HEK293 (cell line): ENCODE data around the gene CREB5.

Source experiments
- CTCF ChIA-PET: fragments of 350-600 bp; formaldehyde crosslinking; extraction: SDS; loops from one replicate; lab custom pipeline; 2021; ENCODE audit warnings: antibody characterized with exemption; lab: Yijun Ruan, JAX
- POLR2A ChIA-PET: fragments of 300-600 bp; formaldehyde crosslinking; extraction: SDS; loops from one replicate; lab custom pipeline; 2020; ENCODE audit warnings: antibody characterized with exemption, inconsistent platforms; lab: Yijun Ruan, JAX
- H3K27ac ChIP-seq: fragments of 200-500 bp; sonication (Bioruptor generic); 2 replicates; pipeline ENCODE4 v1.5.1; 2014; ENCODE audit warnings: low read depth, low read length, control low read depth, inconsistent platforms; ENCODE audit errors: extremely low read depth
- H3K36me3 ChIP-seq, 2 experiments: fragments of 200-500 bp in 1 of 2; sonication (Bioruptor generic) in 1 of 2; 1 replicate in 1 of 2; 2 replicates in 1 of 2; pipeline ENCODE4 v1.5.1; 2014 to 2017; ENCODE audit warnings: inconsistent platforms in 2 of 2, low read length in 2 of 2; ENCODE audit not compliant: control insufficient read depth in 2 of 2, insufficient read depth in 1 of 2
- H3K4me1 ChIP-seq: fragments of 200-500 bp; sonication (Bioruptor generic); 2 replicates; pipeline ENCODE4 v1.5.1; 2014; ENCODE audit warnings: mild to moderate bottlenecking, low read length, inconsistent platforms; ENCODE audit not compliant: control insufficient read depth, insufficient read depth
- H3K4me3 ChIP-seq: 2 replicates; pipeline ENCODE4 v1.5.1; 2011; ENCODE audit warnings: low read depth, mild to moderate bottlenecking, control low read depth, low read length, moderate library complexity
- H3K9me3 ChIP-seq: fragments of 200-500 bp; sonication (Bioruptor generic); 2 replicates; pipeline ENCODE4 v1.5.1; 2014; ENCODE audit warnings: low read depth, low read length, inconsistent platforms; ENCODE audit not compliant: control insufficient read depth, insufficient read depth
- BCL11B ChIP-seq: fragments of 450-650 bp; formaldehyde crosslinking; IDR thresholded peaks from 2 replicates; pipeline ENCODE4 v1.5.1; 2016; ENCODE audit warnings: low read depth, missing biosample characterization, missing genetic modification characterization
- KLF10 ChIP-seq: fragments of 450-650 bp; IDR thresholded peaks from 2 replicates; pipeline ENCODE4 v1.5.1; 2018; ENCODE audit warnings: missing biosample characterization, mild to moderate bottlenecking, missing genetic modification characterization
- ZFP3 ChIP-seq: fragments of 450-650 bp; formaldehyde crosslinking; IDR thresholded peaks from 2 replicates; pipeline ENCODE4 v1.5.1; 2016; ENCODE audit warnings: low read depth, missing biosample characterization, missing genetic modification characterization
- ZNF140 ChIP-seq: fragments of 450-650 bp; formaldehyde crosslinking; IDR thresholded peaks from 2 replicates; pipeline ENCODE4 v1.5.1; 2016; ENCODE audit warnings: missing biosample characterization, missing genetic modification characterization
- ZNF146 ChIP-seq: fragments of 450-650 bp; formaldehyde crosslinking; IDR thresholded peaks from 2 replicates; pipeline ENCODE4 v1.5.1; 2016; ENCODE audit warnings: missing biosample characterization, missing genetic modification characterization
- ZNF202 ChIP-seq: fragments of 450-650 bp; formaldehyde crosslinking; IDR thresholded peaks from 2 replicates; pipeline ENCODE4 v1.5.1; 2016; ENCODE audit warnings: missing biosample characterization, missing genetic modification characterization, borderline replicate concordance
- ZNF302 ChIP-seq: fragments of 450-650 bp; formaldehyde crosslinking; IDR thresholded peaks from 2 replicates; pipeline ENCODE4 v1.5.1; 2016; ENCODE audit warnings: missing biosample characterization, missing genetic modification characterization, low read depth
- ZNF501 ChIP-seq: fragments of 450-650 bp; formaldehyde crosslinking; IDR thresholded peaks from 2 replicates; pipeline ENCODE4 v1.5.1; 2016; ENCODE audit warnings: missing biosample characterization, missing genetic modification characterization
- ZNF623 ChIP-seq: fragments of 450-650 bp; formaldehyde crosslinking; IDR thresholded peaks from 2 replicates; pipeline ENCODE4 v1.5.1; 2016; ENCODE audit warnings: missing biosample characterization, missing genetic modification characterization
- ZNF670 ChIP-seq: fragments of 450-650 bp; formaldehyde crosslinking; IDR thresholded peaks from 2 replicates; pipeline ENCODE4 v1.5.1; 2016; ENCODE audit warnings: missing biosample characterization, missing genetic modification characterization, low read depth
- ZNF701 ChIP-seq: fragments of 450-650 bp; formaldehyde crosslinking; IDR thresholded peaks from 2 replicates; pipeline ENCODE4 v1.5.1; 2016; ENCODE audit warnings: missing biosample characterization, missing genetic modification characterization
- ZNF792 ChIP-seq: fragments of 450-650 bp; formaldehyde crosslinking; IDR thresholded peaks from 2 replicates; pipeline ENCODE4 v1.5.1; 2016; ENCODE audit warnings: missing biosample characterization, missing genetic modification characterization
- TF ChIP-seq, protein P1 (sequence below): fragments of 450-650 bp; formaldehyde crosslinking; conservative IDR thresholded peaks from 2 replicates; pipeline ENCODE4 v1.5.1; 2016; ENCODE audit warnings: low read depth, missing biosample characterization, missing genetic modification characterization
- TF ChIP-seq, protein P2 (sequence below): fragments of 450-650 bp; formaldehyde crosslinking; IDR thresholded peaks from 2 replicates; pipeline ENCODE4 v1.5.1; 2017; ENCODE audit warnings: missing biosample characterization, missing genetic modification characterization
- TF ChIP-seq, protein P3 (sequence below): fragments of 450-650 bp; formaldehyde crosslinking; IDR thresholded peaks from 2 replicates; pipeline ENCODE4 v1.5.1; 2017; ENCODE audit warnings: missing biosample characterization, missing genetic modification characterization
- TF ChIP-seq, protein P4 (sequence below): fragments of 450-650 bp; formaldehyde crosslinking; IDR thresholded peaks from 2 replicates; pipeline ENCODE4 v1.5.1; 2016; ENCODE audit warnings: missing biosample characterization, missing genetic modification characterization, borderline replicate concordance
- TF ChIP-seq, protein P5 (sequence below): fragments of 450-650 bp; formaldehyde crosslinking; IDR thresholded peaks from 2 replicates; pipeline ENCODE4 v1.5.1; 2016; ENCODE audit warnings: missing biosample characterization, missing genetic modification characterization
- TF ChIP-seq, protein P6 (sequence below): fragments of 450-650 bp; formaldehyde crosslinking; IDR thresholded peaks from 2 replicates; pipeline ENCODE4 v1.5.1; 2017; ENCODE audit warnings: missing biosample characterization, mild to moderate bottlenecking, missing genetic modification characterization, moderate library complexity

Gene CREB5

DNA sequence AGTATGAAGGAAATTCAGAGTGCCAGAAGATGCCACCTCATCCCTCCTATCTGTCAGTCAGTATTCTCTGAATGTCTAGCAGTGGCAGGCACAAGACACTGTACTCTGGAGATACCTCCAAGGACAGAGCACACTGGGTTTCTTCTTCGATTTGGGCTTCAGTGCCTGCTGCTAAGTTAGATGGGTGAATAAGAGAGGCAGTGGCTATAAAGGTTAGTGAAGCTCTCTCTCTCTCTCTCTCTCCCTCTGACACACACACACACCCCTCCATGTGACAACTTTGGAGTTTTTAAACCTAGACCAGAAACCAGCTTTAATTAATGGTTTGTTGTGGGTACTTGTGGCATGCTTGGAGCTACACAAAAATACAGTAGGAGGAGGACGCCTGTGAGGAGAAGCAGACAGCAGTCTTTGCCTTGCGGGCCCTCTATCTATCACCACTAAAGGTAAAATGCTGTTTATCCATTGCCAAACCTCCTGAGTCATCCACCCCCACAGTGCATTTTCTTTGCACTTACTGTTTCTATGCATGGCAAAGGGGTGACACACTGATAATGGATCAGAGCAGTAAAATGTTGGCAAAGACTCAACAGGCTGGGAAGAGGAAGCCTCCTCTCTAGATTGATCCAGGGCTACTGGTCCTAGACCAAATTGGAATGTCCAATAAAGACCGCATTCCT is 443.4 kb downstream of the CREB5 start (continued):
- TF ChIP-seq ZNF792 (tag by site-specific recombination) (0 out of 2 replicates have a peak, but pooled peaks have one; percentile 41), KLF10 (tag by site-specific recombination) (0 out of 2 replicates have a peak, but pooled peaks have one; percentile 51), ZNF623 (no peak), BCL11B (tag by site-specific recombination) (no peak)

DNA sequence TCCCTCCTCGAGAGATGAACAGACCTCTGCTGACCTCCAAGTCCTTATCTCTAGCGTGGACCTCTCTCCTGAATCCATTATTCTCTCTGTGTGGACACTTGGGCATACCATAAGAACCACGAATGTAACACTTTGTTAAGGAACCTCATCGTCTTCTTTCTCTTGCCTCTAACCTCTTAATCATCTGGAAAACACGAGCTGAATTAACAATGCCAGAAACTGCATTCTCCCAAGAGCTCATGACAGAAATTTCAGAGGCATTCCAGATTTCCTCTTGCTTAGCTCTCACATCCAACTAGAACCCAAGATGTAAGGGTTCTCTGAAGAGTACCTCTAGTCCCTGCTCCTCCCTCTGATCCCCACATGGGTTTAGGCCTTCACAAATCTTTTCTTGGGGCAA is 444.3 kb downstream of the CREB5 start:
- POLR2A ChIA-PET: no interaction called here
- no peaks in the 10 kb centered on the region for H3K9me3 ChIP-seq
- no peak overlapping the region for H3K4me3 ChIP-seq
- peaks cover 17% of the 10 kb centered on the region for H3K4me1 ChIP-seq
- CTCF ChIA-PET: no interaction called here
- no peak overlapping the region for H3K27ac ChIP-seq
- no peaks in the 10 kb centered on the region for H3K36me3 ChIP-seq
- TF ChIP-seq, protein P1, sequence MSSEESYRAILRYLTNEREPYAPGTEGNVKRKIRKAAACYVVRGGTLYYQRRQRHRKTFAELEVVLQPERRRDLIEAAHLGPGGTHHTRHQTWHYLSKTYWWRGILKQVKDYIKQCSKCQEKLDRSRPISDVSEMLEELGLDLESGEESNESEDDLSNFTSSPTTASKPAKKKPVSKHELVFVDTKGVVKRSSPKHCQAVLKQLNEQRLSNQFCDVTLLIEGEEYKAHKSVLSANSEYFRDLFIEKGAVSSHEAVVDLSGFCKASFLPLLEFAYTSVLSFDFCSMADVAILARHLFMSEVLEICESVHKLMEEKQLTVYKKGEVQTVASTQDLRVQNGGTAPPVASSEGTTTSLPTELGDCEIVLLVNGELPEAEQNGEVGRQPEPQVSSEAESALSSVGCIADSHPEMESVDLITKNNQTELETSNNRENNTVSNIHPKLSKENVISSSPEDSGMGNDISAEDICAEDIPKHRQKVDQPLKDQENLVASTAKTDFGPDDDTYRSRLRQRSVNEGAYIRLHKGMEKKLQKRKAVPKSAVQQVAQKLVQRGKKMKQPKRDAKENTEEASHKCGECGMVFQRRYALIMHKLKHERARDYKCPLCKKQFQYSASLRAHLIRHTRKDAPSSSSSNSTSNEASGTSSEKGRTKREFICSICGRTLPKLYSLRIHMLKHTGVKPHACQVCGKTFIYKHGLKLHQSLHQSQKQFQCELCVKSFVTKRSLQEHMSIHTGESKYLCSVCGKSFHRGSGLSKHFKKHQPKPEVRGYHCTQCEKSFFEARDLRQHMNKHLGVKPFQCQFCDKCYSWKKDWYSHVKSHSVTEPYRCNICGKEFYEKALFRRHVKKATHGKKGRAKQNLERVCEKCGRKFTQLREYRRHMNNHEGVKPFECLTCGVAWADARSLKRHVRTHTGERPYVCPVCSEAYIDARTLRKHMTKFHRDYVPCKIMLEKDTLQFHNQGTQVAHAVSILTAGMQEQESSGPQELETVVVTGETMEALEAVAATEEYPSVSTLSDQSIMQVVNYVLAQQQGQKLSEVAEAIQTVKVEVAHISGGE: no peak
- TF ChIP-seq ZNF146 (tag by site-specific recombination): no peak
- TF ChIP-seq, protein P2, sequence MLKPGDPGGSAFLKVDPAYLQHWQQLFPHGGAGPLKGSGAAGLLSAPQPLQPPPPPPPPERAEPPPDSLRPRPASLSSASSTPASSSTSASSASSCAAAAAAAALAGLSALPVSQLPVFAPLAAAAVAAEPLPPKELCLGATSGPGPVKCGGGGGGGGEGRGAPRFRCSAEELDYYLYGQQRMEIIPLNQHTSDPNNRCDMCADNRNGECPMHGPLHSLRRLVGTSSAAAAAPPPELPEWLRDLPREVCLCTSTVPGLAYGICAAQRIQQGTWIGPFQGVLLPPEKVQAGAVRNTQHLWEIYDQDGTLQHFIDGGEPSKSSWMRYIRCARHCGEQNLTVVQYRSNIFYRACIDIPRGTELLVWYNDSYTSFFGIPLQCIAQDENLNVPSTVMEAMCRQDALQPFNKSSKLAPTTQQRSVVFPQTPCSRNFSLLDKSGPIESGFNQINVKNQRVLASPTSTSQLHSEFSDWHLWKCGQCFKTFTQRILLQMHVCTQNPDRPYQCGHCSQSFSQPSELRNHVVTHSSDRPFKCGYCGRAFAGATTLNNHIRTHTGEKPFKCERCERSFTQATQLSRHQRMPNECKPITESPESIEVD (tag by site-specific recombination): no peak
- TF ChIP-seq, protein P3, sequence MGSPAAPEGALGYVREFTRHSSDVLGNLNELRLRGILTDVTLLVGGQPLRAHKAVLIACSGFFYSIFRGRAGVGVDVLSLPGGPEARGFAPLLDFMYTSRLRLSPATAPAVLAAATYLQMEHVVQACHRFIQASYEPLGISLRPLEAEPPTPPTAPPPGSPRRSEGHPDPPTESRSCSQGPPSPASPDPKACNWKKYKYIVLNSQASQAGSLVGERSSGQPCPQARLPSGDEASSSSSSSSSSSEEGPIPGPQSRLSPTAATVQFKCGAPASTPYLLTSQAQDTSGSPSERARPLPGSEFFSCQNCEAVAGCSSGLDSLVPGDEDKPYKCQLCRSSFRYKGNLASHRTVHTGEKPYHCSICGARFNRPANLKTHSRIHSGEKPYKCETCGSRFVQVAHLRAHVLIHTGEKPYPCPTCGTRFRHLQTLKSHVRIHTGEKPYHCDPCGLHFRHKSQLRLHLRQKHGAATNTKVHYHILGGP (tag by site-specific recombination): no peak
- no peak for TF ChIP-seq ZNF701 (tag by site-specific recombination)
- TF ChIP-seq ZNF670 (tag by site-specific recombination): no peak
- TF ChIP-seq, protein P4, sequence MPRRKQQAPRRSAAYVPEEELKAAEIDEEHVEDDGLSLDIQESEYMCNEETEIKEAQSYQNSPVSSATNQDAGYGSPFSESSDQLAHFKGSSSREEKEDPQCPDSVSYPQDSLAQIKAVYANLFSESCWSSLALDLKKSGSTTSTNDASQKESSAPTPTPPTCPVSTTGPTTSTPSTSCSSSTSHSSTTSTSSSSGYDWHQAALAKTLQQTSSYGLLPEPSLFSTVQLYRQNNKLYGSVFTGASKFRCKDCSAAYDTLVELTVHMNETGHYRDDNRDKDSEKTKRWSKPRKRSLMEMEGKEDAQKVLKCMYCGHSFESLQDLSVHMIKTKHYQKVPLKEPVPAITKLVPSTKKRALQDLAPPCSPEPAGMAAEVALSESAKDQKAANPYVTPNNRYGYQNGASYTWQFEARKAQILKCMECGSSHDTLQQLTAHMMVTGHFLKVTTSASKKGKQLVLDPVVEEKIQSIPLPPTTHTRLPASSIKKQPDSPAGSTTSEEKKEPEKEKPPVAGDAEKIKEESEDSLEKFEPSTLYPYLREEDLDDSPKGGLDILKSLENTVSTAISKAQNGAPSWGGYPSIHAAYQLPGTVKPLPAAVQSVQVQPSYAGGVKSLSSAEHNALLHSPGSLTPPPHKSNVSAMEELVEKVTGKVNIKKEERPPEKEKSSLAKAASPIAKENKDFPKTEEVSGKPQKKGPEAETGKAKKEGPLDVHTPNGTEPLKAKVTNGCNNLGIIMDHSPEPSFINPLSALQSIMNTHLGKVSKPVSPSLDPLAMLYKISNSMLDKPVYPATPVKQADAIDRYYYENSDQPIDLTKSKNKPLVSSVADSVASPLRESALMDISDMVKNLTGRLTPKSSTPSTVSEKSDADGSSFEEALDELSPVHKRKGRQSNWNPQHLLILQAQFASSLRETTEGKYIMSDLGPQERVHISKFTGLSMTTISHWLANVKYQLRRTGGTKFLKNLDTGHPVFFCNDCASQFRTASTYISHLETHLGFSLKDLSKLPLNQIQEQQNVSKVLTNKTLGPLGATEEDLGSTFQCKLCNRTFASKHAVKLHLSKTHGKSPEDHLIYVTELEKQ (tag by site-specific recombination): no peak
- no peak for TF ChIP-seq ZNF302
- TF ChIP-seq ZNF501 (tag by site-specific recombination): no peak
- no peak for TF ChIP-seq ZFP3
- no peak for TF ChIP-seq ZNF202 (tag by site-specific recombination)
- TF ChIP-seq ZNF140 (tag by site-specific recombination): no peak
- TF ChIP-seq, protein P5, sequence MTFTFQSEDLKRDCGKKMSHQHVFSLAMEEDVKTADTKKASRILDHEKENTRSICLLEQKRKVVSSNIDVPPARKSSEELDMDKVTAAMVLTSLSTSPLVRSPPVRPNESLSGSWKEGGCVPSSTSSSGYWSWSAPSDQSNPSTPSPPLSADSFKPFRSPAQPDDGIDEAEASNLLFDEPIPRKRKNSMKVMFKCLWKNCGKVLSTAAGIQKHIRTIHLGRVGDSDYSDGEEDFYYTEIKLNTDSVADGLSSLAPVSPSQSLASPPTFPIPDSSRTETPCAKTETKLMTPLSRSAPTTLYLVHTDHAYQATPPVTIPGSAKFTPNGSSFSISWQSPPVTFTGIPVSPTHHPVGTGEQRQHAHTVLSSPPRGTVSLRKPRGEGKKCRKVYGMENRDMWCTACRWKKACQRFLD (tag by site-specific recombination): no peak
- TF ChIP-seq, protein P6, sequence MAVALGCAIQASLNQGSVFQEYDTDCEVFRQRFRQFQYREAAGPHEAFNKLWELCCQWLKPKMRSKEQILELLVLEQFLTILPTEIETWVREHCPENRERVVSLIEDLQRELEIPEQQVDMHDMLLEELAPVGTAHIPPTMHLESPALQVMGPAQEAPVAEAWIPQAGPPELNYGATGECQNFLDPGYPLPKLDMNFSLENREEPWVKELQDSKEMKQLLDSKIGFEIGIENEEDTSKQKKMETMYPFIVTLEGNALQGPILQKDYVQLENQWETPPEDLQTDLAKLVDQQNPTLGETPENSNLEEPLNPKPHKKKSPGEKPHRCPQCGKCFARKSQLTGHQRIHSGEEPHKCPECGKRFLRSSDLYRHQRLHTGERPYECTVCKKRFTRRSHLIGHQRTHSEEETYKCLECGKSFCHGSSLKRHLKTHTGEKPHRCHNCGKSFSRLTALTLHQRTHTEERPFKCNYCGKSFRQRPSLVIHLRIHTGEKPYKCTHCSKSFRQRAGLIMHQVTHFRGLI (tag by site-specific recombination): no peak
